ENCODE measurements around the gene RPS19.

The RPS19 gene

GRCh38 chr19:41859618-41860418 is at the start of gene RPS19:
Gene RPS19 (plus strand): TSS chr19:41860255. CDS start chr19:41860775, 520 bp downstream.
- H3K4me1 Mint-ChIP-seq (ENCODE audit: low read depth), result peaks cover 37% of the 10 kb centered on the region
- peaks cover 42% of the 10 kb centered on the region for H3K36me3 Mint-ChIP-seq (ENCODE audit: low read depth)
- peaks cover 4% of the 10 kb centered on the region for H3K27me3 Mint-ChIP-seq (ENCODE audit: low read depth)
- peak within 1 kb of the TSS; percentile 97 for H3K4me3 Mint-ChIP-seq
- peak within 1 kb of the TSS; percentile 95 for H3K27ac Mint-ChIP-seq
- peak; percentile 97 for DNase-seq (ENCODE audit: low spot score)
- H3K9me3 Mint-ChIP-seq, result no peaks in the 10 kb centered on the region

GRCh38 chr19:41810301-41810700 is 49.8 kb upstream of the RPS19 start:
- H3K4me3 Mint-ChIP-seq, result no peak overlapping the region
- no peak for DNase-seq (ENCODE audit: low spot score)
- H3K27ac Mint-ChIP-seq, result no peak overlapping the region
- no peaks in the 10 kb centered on the region for H3K36me3 Mint-ChIP-seq (ENCODE audit: low read depth)
- H3K9me3 Mint-ChIP-seq, result no peaks in the 10 kb centered on the region
- H3K27me3 Mint-ChIP-seq (ENCODE audit: low read depth), result no peaks in the 10 kb centered on the region
- peaks cover 2% of the 10 kb centered on the region for H3K4me1 Mint-ChIP-seq (ENCODE audit: low read depth)

GRCh38 chr19:41811036-41811435 is 49.0 kb upstream of the RPS19 start:
- Mint-ChIP-seq H3K4me1 (ENCODE audit: low read depth) (peaks cover 2% of the 10 kb centered on the region), H3K27ac (no peak overlapping the region), H3K9me3 (no peaks in the 10 kb centered on the region), H3K4me3 (no peak overlapping the region), H3K27me3 (ENCODE audit: low read depth) (no peaks in the 10 kb centered on the region), H3K36me3 (ENCODE audit: low read depth) (no peaks in the 10 kb centered on the region)
- DNase-seq (ENCODE audit: low spot score), result no peak

- no peaks in the 10 kb centered on the region for H3K27me3 Mint-ChIP-seq (ENCODE audit: low read depth)
- no peak overlapping the region for H3K4me3 Mint-ChIP-seq
- H3K4me1 Mint-ChIP-seq (ENCODE audit: low read depth), result peaks cover 2% of the 10 kb centered on the region
- no peaks in the 10 kb centered on the region for H3K9me3 Mint-ChIP-seq
- no peak overlapping the region for H3K27ac Mint-ChIP-seq
- no peaks in the 10 kb centered on the region for H3K36me3 Mint-ChIP-seq (ENCODE audit: low read depth)
- no peak for DNase-seq (ENCODE audit: low spot score)
Observed at GRCh38 chr19:41811981-41812380, 48.1 kb upstream of the RPS19 start.

GRCh38 chr19:41813911-41814310 is 46.1 kb upstream of the RPS19 start:
- no peak for DNase-seq (ENCODE audit: low spot score)
- Mint-ChIP-seq H3K27me3 (ENCODE audit: low read depth) (peaks cover 2% of the 10 kb centered on the region), H3K9me3 (no peaks in the 10 kb centered on the region), H3K4me1 (ENCODE audit: low read depth) (peaks cover 2% of the 10 kb centered on the region), H3K27ac (no peak overlapping the region), H3K4me3 (no peak overlapping the region), H3K36me3 (ENCODE audit: low read depth) (no peaks in the 10 kb centered on the region)

GRCh38 chr19:41815301-41815700 is 44.8 kb upstream of the RPS19 start:
- H3K4me3 Mint-ChIP-seq, result no peak overlapping the region
- H3K27ac Mint-ChIP-seq, result no peak overlapping the region

GRCh38 chr19:41816761-41817160 is 43.3 kb upstream of the RPS19 start:
- DNase-seq (ENCODE audit: low spot score), result no peak
- Mint-ChIP-seq H3K27me3 (ENCODE audit: low read depth) (peaks cover 11% of the 10 kb centered on the region), H3K36me3 (ENCODE audit: low read depth) (no peaks in the 10 kb centered on the region), H3K9me3 (no peaks in the 10 kb centered on the region), H3K4me1 (ENCODE audit: low read depth) (peaks cover 2% of the 10 kb centered on the region), H3K4me3 (no peak overlapping the region), H3K27ac (no peak overlapping the region)

More at GRCh38 chr19:41815301-41815700, 44.8 kb upstream of the RPS19 start:
- no peaks in the 10 kb centered on the region for H3K36me3 Mint-ChIP-seq (ENCODE audit: low read depth)
- peaks cover 2% of the 10 kb centered on the region for H3K4me1 Mint-ChIP-seq (ENCODE audit: low read depth)
- peaks cover 2% of the 10 kb centered on the region for H3K27me3 Mint-ChIP-seq (ENCODE audit: low read depth)
- H3K9me3 Mint-ChIP-seq, result no peaks in the 10 kb centered on the region
- DNase-seq (ENCODE audit: low spot score), result no peak

- DNase-seq (ENCODE audit: low spot score), result peak; percentile 25
- Mint-ChIP-seq H3K27me3 (ENCODE audit: low read depth) (peaks cover 18% of the 10 kb centered on the region), H3K27ac (no peak overlapping the region), H3K9me3 (no peaks in the 10 kb centered on the region), H3K36me3 (ENCODE audit: low read depth) (no peaks in the 10 kb centered on the region), H3K4me3 (no peak overlapping the region), H3K4me1 (ENCODE audit: low read depth) (no peaks in the 10 kb centered on the region)
Observed at GRCh38 chr19:41821003-41821735, 38.9 kb upstream of the RPS19 start.

GRCh38 chr19:41837981-41838708 is 21.9 kb upstream of the RPS19 start:
- Mint-ChIP-seq H3K4me3 (no peak overlapping the region), H3K4me1 (ENCODE audit: low read depth) (no peaks in the 10 kb centered on the region), H3K36me3 (ENCODE audit: low read depth) (no peaks in the 10 kb centered on the region), H3K27ac (no peak overlapping the region), H3K9me3 (no peaks in the 10 kb centered on the region), H3K27me3 (ENCODE audit: low read depth) (peaks cover 28% of the 10 kb centered on the region)
- DNase-seq (ENCODE audit: low spot score), result no peak

- no peaks in the 10 kb centered on the region for H3K4me1 Mint-ChIP-seq (ENCODE audit: low read depth)
- H3K36me3 Mint-ChIP-seq (ENCODE audit: low read depth), result no peaks in the 10 kb centered on the region
- peaks cover 29% of the 10 kb centered on the region for H3K27me3 Mint-ChIP-seq (ENCODE audit: low read depth)
- H3K4me3 Mint-ChIP-seq, result no peak overlapping the region
- no peak overlapping the region for H3K27ac Mint-ChIP-seq
- no peaks in the 10 kb centered on the region for H3K9me3 Mint-ChIP-seq
- no peak for DNase-seq (ENCODE audit: low spot score)
Observed at GRCh38 chr19:41839211-41839610, 20.8 kb upstream of the RPS19 start.

GRCh38 chr19:41843371-41843770 is 16.7 kb upstream of the RPS19 start:
- no peaks in the 10 kb centered on the region for H3K4me1 Mint-ChIP-seq (ENCODE audit: low read depth)
- H3K27me3 Mint-ChIP-seq (ENCODE audit: low read depth), result peaks cover 9% of the 10 kb centered on the region
- H3K9me3 Mint-ChIP-seq, result no peaks in the 10 kb centered on the region
- no peak overlapping the region for H3K27ac Mint-ChIP-seq
- H3K36me3 Mint-ChIP-seq (ENCODE audit: low read depth), result no peaks in the 10 kb centered on the region
- no peak for DNase-seq (ENCODE audit: low spot score)
- no peak overlapping the region for H3K4me3 Mint-ChIP-seq

GRCh38 chr19:41844601-41845000 is 15.5 kb upstream of the RPS19 start, which contains the start of gene LYPD4:
Gene LYPD4 (minus strand): TSS chr19:41844683. CDS start chr19:41839285, 5,398 bp downstream.
- no peak for DNase-seq (ENCODE audit: low spot score)
- no peaks in the 10 kb centered on the region for H3K9me3 Mint-ChIP-seq
- H3K27me3 Mint-ChIP-seq (ENCODE audit: low read depth), result peaks cover 9% of the 10 kb centered on the region
- H3K4me1 Mint-ChIP-seq (ENCODE audit: low read depth), result no peaks in the 10 kb centered on the region
- no peaks in the 10 kb centered on the region for H3K36me3 Mint-ChIP-seq (ENCODE audit: low read depth)
- peak within 1 kb of the TSS; percentile 11 for H3K27ac Mint-ChIP-seq
- H3K4me3 Mint-ChIP-seq, result no peak within 1 kb of the TSS

- no peaks in the 10 kb centered on the region for H3K9me3 Mint-ChIP-seq
- no peak within 1 kb of the TSS for H3K4me3 Mint-ChIP-seq
- H3K4me1 Mint-ChIP-seq (ENCODE audit: low read depth), result no peaks in the 10 kb centered on the region
- peaks cover 9% of the 10 kb centered on the region for H3K27me3 Mint-ChIP-seq (ENCODE audit: low read depth)
- H3K36me3 Mint-ChIP-seq (ENCODE audit: low read depth), result no peaks in the 10 kb centered on the region
- H3K27ac Mint-ChIP-seq, result peak within 1 kb of the TSS; percentile 11
- no peak for DNase-seq (ENCODE audit: low spot score)
Observed at GRCh38 chr19:41845001-41845050, 15.2 kb upstream of the RPS19 start, which contains the start of gene DMRTC2. Gene DMRTC2 (plus strand): TSS chr19:41845042. CDS start chr19:41847429, 2,387 bp downstream.

- peaks cover 8% of the 10 kb centered on the region for H3K27me3 Mint-ChIP-seq (ENCODE audit: low read depth)
- DNase-seq (ENCODE audit: low spot score), result no peak
- H3K36me3 Mint-ChIP-seq (ENCODE audit: low read depth), result no peaks in the 10 kb centered on the region
- H3K27ac Mint-ChIP-seq, result no peak overlapping the region
- no peaks in the 10 kb centered on the region for H3K4me1 Mint-ChIP-seq (ENCODE audit: low read depth)
- H3K9me3 Mint-ChIP-seq, result no peaks in the 10 kb centered on the region
- no peak overlapping the region for H3K4me3 Mint-ChIP-seq
Observed at GRCh38 chr19:41845051-41845590, 14.9 kb upstream of the RPS19 start.

Data from T-helper 2 cell treated with Interferon-gamma antibody and Interleukin-4, amounts not matched to agents 5 μg/mL and 100 μg/mL, for 36 hours (primary cell).